Muscle layer of colon (tissue), 2 donors: Measurements from ENCODE around the gene MAPK8IP3.
"Not testable (repeated sequence)": the region's sequence is repeated elsewhere in the genome, so short reads cannot be mapped to it uniquely, and the experiment has no call there.

Experiments used
- H3K27ac ChIP-seq: one replicate; pipeline ENCODE4 v1.7.0; 2013; ENCODE audit warnings: low read depth, mild to moderate bottlenecking, low read length, moderate library complexity
- H3K27me3 ChIP-seq, 2 donors: one replicate each; pipeline ENCODE4 v1.7.0; 2013; ENCODE audit warnings: low read length in 2 of 2, mild to moderate bottlenecking in 2 of 2; ENCODE audit not compliant: insufficient read depth in 2 of 2, control insufficient read depth in 1 of 2
- H3K36me3 ChIP-seq: one replicate; pipeline ENCODE4 v1.7.0; 2013; ENCODE audit warnings: mild to moderate bottlenecking, low read length; ENCODE audit not compliant: insufficient read depth
- H3K4me1 ChIP-seq: one replicate; pipeline ENCODE4 v1.7.0; 2013; ENCODE audit warnings: mild to moderate bottlenecking, low read length; ENCODE audit not compliant: insufficient read depth
- H3K4me3 ChIP-seq, 2 donors: one replicate each; pipeline ENCODE4 v1.7.0; 2013; ENCODE audit warnings: low read length in 2 of 2, low read depth in 1 of 2, mild to moderate bottlenecking in 1 of 2, moderate library complexity in 1 of 2
- H3K9ac ChIP-seq: one replicate; pipeline ENCODE4 v1.7.0; 2013; ENCODE audit warnings: low read length
- H3K9me3 ChIP-seq: one replicate; pipeline ENCODE4 v1.7.0; 2013; ENCODE audit warnings: mild to moderate bottlenecking, low read length
- donor health status: abdominal sarcoma.
- donor health status: Adenocarcinoma of cecum.

The MAPK8IP3 gene

DNA sequence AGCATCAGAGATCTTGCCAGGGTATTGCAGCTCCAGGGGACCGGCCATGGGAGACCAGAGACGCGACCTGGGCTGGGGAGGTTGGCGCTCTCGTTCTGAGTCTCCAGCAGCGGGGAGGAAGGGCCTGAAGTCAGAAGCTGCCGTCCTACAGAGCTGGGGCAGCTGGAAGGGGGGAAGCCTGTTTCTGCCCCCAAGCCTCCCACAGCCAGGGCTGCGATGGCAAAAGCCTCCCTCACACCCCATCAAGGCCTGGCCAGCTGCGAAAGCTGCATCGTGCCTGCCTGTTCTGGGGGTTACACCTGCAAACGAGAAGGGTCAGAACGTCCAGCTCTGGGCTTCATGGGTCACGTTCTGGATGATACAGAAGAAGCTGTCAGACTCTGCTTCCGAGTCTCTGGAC lies 26.1 kb downstream of the MAPK8IP3 start:
- no peaks in the 10 kb centered on the region for H3K27me3 ChIP-seq
- no peak overlapping the region for H3K4me3 ChIP-seq
- H3K4me1 ChIP-seq, result no peaks in the 10 kb centered on the region
- no peak overlapping the region for H3K27ac ChIP-seq
- no peaks in the 10 kb centered on the region for H3K9me3 ChIP-seq
- peaks cover 62% of the 10 kb centered on the region for H3K36me3 ChIP-seq
- H3K9ac ChIP-seq, result no peak overlapping the region

DNA sequence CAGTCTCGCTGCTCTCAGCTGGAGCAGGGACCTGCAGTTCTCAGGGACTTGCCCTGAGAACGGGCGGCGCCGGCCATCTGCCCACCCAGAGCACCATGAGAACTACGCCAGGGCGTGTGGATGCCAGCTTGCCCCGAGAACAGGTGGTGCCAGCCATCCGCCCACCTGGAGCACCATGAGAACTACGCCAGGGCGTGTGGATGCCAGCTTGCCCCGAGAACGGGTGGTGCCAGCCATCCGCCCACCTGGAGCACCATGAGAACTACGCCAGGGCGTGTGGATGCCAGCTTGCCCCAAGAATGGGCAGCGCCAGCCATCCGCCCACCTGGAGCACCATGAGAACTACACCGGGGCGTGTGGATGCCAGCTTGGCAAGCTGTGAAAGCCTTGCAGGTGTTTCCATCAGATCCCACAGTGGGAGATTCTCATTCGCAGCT lies 26.6 kb downstream of the MAPK8IP3 start:
- H3K27ac ChIP-seq, H3K4me1 ChIP-seq, H3K27me3 ChIP-seq, H3K9me3 ChIP-seq, H3K4me3 ChIP-seq, H3K9ac ChIP-seq: not testable (repeated sequence)
- peaks cover 58% of the 10 kb centered on the region for H3K36me3 ChIP-seq

DNA sequence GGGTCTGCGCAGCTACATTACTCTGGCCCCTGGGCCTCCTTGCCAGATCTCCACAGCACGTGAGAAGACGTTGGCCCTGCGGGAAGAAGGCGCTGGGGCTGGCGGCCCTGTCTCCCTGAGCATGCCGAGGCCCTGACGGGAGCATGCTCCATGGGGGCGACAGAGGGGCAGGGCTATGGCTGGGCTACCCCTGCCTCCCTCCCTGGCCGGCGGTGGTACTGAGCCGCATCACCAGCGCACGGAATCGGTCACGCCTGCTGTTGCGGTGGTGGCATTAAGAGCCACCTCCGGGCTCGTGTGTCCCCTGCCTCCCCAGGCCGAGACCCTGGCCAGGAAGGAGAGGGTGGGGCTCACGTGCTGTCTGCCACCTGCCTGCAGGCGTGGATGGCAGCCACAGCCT lies 28.1 kb downstream of the MAPK8IP3 start:
- Histone ChIP-seq H3K4me1 (no peaks in the 10 kb centered on the region), H3K4me3 (no peak overlapping the region), H3K27me3 (no peaks in the 10 kb centered on the region), H3K36me3 (peaks cover 42% of the 10 kb centered on the region), H3K9ac (no peak overlapping the region), H3K27ac (no peak overlapping the region), H3K9me3 (no peaks in the 10 kb centered on the region)

DNA sequence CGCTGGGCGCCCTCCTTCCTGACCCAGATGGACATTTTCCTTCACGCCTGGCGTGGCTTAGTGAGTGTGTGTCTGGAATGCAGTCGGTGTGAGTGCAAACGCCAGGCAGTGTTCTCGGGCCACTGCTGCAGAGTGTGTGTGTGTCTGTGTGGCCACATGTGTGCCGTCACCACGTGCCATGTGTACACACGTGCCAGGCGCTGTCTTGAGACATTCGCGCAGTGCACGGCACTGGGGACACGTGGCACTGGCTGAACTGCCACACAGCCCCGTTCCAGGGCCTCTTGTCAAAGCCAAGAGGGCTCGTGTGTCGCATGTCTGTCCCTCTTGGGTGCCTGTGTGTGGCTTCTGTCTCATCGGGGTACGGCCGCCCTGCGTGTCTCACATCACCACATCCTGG lies 28.8 kb downstream of the MAPK8IP3 start:
- Histone ChIP-seq H3K4me3 (no peak overlapping the region), H3K36me3 (peaks cover 38% of the 10 kb centered on the region), H3K9ac (no peak overlapping the region)

DNA sequence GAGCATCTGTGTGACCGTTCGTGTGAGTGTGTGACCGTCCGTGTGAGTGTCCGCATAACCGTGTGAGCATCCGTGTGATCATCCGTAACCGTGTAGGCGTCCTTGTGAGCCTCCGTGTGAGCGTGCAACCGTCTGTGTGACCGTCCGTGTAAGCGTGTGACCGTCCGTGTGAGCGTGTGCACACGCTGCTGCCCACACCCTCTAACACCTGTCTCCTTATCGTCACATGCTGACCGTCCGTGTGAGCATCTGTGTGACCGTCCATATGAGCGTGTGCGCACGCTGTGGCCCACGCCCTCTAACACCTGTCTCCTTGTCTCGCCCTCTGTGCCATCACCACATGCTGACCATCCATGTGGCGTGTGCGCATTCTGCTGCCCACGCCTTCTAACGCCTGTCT lies 34.2 kb downstream of the MAPK8IP3 start:
- Histone ChIP-seq H3K27ac (no peak overlapping the region), H3K27me3 (no peaks in the 10 kb centered on the region), H3K36me3 (peaks cover 19% of the 10 kb centered on the region), H3K9me3 (no peaks in the 10 kb centered on the region), H3K4me1 (no peaks in the 10 kb centered on the region), H3K4me3 (no peak overlapping the region), H3K9ac (no peak overlapping the region)

More for the DNA sequence above, 28.8 kb downstream of the MAPK8IP3 start:
- no peaks in the 10 kb centered on the region for H3K27me3 ChIP-seq
- no peak overlapping the region for H3K27ac ChIP-seq
- H3K9me3 ChIP-seq, result no peaks in the 10 kb centered on the region
- H3K4me1 ChIP-seq, result no peaks in the 10 kb centered on the region

DNA sequence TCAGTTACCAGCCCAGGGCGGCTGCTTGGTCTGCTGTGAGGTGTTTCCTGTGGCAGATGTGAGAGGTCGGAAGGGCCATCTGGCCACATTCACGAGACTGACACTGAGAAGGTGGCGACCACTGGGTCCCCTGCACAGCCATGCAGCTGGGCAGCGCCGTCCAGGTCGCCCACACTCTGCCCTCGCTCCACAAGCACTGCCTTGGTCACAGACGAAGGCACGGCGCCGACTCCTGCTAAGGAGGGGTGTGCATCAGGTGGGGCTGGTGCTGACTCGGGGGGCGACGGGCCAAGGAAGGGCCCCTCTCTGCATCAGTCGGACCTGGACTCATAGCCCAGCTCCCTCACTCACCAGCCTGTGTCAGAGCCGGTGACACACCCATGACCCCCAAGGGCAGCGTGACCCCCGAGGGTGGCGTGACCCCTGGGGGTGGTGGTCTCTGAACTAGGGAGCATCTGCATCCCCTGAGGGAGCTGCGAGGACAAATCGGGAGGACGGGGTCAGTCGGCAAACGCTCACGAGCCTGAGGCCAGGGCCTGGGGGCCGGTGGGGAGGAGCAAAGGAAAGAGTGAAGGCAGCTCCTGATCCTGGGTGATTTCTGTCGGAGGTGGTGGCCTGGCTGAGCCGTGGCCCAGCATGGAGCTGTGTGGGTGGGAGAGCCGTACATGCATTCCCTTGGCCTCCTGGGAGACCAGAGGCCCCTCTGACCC lies 34.9 kb downstream of the MAPK8IP3 start:
- Histone ChIP-seq H3K27ac (no peak overlapping the region), H3K36me3 (peaks cover 19% of the 10 kb centered on the region), H3K27me3 (no peaks in the 10 kb centered on the region), H3K4me1 (no peaks in the 10 kb centered on the region), H3K9ac (no peak overlapping the region), H3K4me3 (no peak overlapping the region), H3K9me3 (no peaks in the 10 kb centered on the region)

DNA sequence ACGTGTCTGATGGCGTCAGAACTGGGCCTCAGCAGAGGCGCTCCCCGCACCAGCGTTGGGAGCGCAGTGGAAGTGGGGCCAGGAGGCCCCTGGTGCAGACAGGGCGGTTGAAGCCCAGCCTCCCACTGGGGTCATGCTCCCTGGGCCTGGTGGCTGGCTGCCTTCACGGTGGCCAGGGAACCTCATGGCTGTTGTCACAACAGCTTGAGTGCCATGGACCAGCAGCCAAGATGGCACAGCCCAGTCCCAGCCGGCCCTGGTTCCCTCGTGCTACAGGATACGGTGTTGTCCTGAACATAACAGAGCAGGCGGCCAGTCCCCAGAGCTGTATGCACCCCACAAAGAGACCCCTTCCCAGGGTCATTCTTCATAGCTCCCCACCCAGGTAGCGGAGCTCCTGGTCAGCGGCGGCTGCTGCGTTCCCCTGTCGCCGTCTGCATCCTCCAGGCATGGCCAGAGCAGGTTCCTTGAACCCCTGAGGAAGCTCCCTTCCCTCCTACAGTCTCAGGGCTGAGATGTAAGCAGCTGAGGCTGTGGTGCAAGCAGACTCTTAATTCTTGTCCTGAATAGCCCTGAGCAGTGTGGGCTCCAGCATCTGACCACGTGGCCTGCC lies 35.7 kb downstream of the MAPK8IP3 start:
- Histone ChIP-seq H3K4me1 (no peaks in the 10 kb centered on the region), H3K9ac (no peak overlapping the region), H3K27ac (no peak overlapping the region), H3K36me3 (peaks cover 19% of the 10 kb centered on the region), H3K27me3 (no peaks in the 10 kb centered on the region), H3K9me3 (no peaks in the 10 kb centered on the region), H3K4me3 (no peak overlapping the region)

DNA sequence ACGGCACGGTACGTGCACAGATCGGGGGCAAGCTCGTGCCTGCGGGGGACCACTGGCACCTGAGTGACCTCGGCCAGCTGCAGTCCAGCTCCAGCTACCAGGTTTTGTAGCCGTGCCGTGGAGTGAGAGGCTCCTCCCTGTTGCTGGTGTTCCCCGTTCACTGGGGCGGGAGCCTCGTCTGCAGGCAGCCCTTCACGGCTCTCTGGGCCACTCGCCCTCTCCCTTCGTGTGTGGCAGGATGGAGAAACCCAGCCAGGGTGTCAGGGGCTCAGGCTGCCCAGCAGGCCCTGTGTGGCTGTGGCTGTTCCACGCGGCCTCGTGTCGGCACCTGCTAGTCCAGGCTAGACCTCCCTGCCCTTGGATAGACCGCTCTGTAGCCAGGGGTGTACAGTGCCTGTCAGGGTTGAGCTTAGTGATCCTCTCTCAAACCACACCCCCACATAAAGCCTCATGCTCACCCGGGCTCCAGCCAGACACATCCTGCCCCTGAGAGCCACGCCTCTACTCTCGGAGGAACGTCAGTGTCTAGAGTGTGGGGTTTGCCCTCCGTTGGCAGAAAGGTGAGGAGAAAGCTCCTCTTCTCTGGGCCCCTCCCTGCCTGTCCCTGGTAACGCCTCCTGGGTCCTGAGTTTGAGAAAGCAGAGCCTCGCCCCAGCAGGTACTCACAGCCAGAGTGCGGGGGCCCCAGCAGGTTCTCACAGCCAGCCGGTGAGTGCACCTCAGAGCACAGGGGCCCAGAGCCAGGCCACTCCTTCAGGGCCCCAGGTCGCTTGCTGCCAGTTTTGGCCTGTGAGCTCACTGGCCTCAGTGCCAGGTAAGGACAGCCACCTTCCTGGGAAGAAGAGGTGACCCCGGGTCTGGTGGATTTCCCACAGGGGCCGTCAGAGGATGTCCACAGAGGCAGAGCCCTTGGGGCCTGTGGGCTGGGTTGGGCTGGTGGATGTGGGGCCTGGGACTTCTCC lies 37.7 kb downstream of the MAPK8IP3 start:
- H3K27ac ChIP-seq, result no peak overlapping the region
- H3K36me3 ChIP-seq, result peaks cover 37% of the 10 kb centered on the region
- no peaks in the 10 kb centered on the region for H3K4me1 ChIP-seq
- H3K9ac ChIP-seq, result no peak overlapping the region
- no peaks in the 10 kb centered on the region for H3K27me3 ChIP-seq
- H3K9me3 ChIP-seq, result no peaks in the 10 kb centered on the region
- no peak overlapping the region for H3K4me3 ChIP-seq

DNA sequence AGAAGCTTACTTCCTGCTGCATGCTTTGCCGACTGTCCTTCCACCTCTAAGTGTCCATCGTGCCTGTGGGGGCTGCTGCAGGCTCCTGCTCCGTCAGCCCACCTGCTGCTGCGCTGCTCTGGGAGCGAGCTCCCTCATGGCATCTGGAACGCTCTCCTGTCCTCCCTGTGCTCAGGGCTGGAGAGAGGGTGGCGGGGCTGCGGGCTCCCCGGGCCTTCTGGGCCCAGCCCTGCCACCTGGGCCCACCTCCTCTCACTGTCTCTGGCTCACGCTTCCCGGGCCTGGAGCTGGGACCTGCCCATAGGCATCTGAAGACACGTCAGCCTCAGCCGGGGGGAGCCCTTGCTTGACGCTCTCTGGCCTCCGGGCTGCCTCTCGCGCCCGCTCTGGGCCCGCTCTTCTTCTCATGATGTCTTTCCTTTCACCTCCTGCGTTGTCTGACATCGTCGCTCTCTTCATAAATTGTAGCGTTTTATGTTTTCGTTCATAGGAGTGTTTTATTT lies 38.4 kb downstream of the MAPK8IP3 start:
- Histone ChIP-seq H3K27ac (no peak overlapping the region), H3K4me1 (no peaks in the 10 kb centered on the region), H3K9ac (no peak overlapping the region), H3K9me3 (no peaks in the 10 kb centered on the region), H3K36me3 (peaks cover 44% of the 10 kb centered on the region), H3K4me3 (no peak overlapping the region), H3K27me3 (no peaks in the 10 kb centered on the region)

DNA sequence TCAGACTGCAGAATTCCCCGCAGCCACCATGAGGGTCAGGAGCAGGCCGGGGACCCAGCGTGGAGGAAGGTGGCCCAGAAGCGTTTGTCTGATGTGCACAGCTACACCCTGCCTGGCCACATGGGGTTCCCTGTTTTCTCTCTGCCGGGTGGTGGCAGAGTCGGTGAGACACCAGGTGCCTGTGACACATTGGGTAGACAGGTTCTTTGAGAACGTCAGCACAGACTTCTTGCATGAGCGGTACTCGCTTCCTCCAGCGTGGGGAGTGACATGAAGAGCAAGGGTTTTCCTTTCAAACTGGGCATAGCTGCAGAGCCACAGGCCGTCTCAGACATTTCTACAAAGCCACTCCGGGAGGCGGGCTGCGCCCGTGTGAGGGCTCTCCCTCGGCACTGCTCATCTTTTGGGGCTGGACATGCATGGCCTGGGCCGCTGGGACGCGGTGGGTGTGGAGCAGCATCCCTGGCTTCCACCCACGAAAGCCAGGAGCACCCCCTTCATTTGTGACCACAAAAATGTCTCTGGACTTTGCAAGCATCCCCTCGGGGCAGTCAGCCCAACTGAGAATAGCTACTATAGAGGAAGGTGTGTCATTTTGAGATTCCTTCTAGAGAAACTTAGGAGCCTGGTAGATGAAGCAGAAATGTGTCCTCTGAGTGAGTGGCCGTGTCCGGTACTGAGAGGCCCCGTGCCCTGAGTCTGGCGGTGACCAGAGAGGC lies 39.3 kb downstream of the MAPK8IP3 start:
- Histone ChIP-seq H3K9me3 (no peaks in the 10 kb centered on the region), H3K4me3 (no peak overlapping the region), H3K36me3 (peaks cover 49% of the 10 kb centered on the region), H3K27me3 (no peaks in the 10 kb centered on the region), H3K27ac (no peak overlapping the region), H3K9ac (no peak overlapping the region), H3K4me1 (no peaks in the 10 kb centered on the region)
